ENCODE data around the gene DNM3. TPM values are rescaled to one million over a fixed set of nuclear protein-coding genes. Genes with fewer than 3 reads are reported as not detected.

DNM3 gene
- total RNA-seq, 1 experiment from 2014 or later, result 0.11 TPM

GRCh38 chr1:172328266-172328665 is 487.0 kb downstream of the DNM3 start:
- no peak for DNase-seq
- H3K4me1 Mint-ChIP-seq (ENCODE audit: low read depth, unreplicated experiment), result no peaks in the 10 kb centered on the region
- ChIA-PET CTCF (no interaction called here), POLR2A (no interaction called here)
- no peak for TF ChIP-seq CTCF (IDR thresholded peaks at IDR 0.05; ENCODE audit: insufficient read depth in 1 of 2, low read depth in 1 of 2, low read length in 1 of 2, severe bottlenecking in 1 of 2, unreplicated experiment in 1 of 2)
- Histone ChIP-seq H3K4me1 (peaks cover 4% of the 10 kb centered on the region; the same call in 1 of the 2 replicates), H3K27me3 (replicated peaks; ENCODE audit: control insufficient read depth, insufficient read depth, low read length) (no peaks in the 10 kb centered on the region), H3K36me3 (ENCODE audit: control insufficient read depth, insufficient read depth, low read length) (no peaks in the 10 kb centered on the region), H3K4me3 (ENCODE audit: low read depth, low read length) (no peak overlapping the region), H3K9me3 (no peaks in the 10 kb centered on the region)
- no peaks in the 10 kb centered on the region for H3K9me3 Mint-ChIP-seq (ENCODE audit: unreplicated experiment)
- no peaks in the 10 kb centered on the region for H3K36me3 Mint-ChIP-seq (ENCODE audit: insufficient read depth, unreplicated experiment)
- H3K4me3 Mint-ChIP-seq (ENCODE audit: unreplicated experiment), result no peak overlapping the region
- H3K27me3 Mint-ChIP-seq (ENCODE audit: insufficient read depth, unreplicated experiment), result peaks cover 3% of the 10 kb centered on the region
- intact Hi-C loops (cut with micrococcal nuclease; ENCODE audit: unreplicated experiment), result no loop called here
- no TSS peak for BruUV-seq (replicated peaks)
- no peak overlapping the region for H3K27ac Mint-ChIP-seq (ENCODE audit: unreplicated experiment)

- intact Hi-C loops (cut with micrococcal nuclease; ENCODE audit: unreplicated experiment), result no loop called here
- CTCF ChIA-PET, result no interaction called here
- no peak overlapping the region for H3K4me3 Mint-ChIP-seq (ENCODE audit: unreplicated experiment)
- no peaks in the 10 kb centered on the region for H3K27me3 ChIP-seq (replicated peaks; ENCODE audit: control insufficient read depth, insufficient read depth, low read length)
- H3K9me3 Mint-ChIP-seq (ENCODE audit: unreplicated experiment), result no peaks in the 10 kb centered on the region
- no peaks in the 10 kb centered on the region for H3K4me1 ChIP-seq
- no peak for TF ChIP-seq CTCF (IDR thresholded peaks at IDR 0.05; ENCODE audit: insufficient read depth in 1 of 2, low read depth in 1 of 2, low read length in 1 of 2, severe bottlenecking in 1 of 2, unreplicated experiment in 1 of 2)
- H3K36me3 ChIP-seq (ENCODE audit: control insufficient read depth, insufficient read depth, low read length), result no peaks in the 10 kb centered on the region
- no peak overlapping the region for H3K4me3 ChIP-seq (ENCODE audit: low read depth, low read length)
- H3K36me3 Mint-ChIP-seq (ENCODE audit: insufficient read depth, unreplicated experiment), result no peaks in the 10 kb centered on the region
- peaks cover 3% of the 10 kb centered on the region for H3K27me3 Mint-ChIP-seq (ENCODE audit: insufficient read depth, unreplicated experiment)
- no TSS peak for BruUV-seq (replicated peaks)
- H3K27ac Mint-ChIP-seq (ENCODE audit: unreplicated experiment), result no peak overlapping the region
- no peaks in the 10 kb centered on the region for H3K9me3 ChIP-seq
- no peaks in the 10 kb centered on the region for H3K4me1 Mint-ChIP-seq (ENCODE audit: low read depth, unreplicated experiment)
- no peak for DNase-seq
- POLR2A ChIA-PET, result no interaction called here
Observed at GRCh38 chr1:172332230-172332629, 490.9 kb downstream of the DNM3 start.

- no TSS peak for BruUV-seq (replicated peaks)
- POLR2A ChIA-PET, result no interaction called here
- Mint-ChIP-seq H3K4me1 (ENCODE audit: low read depth, unreplicated experiment) (no peaks in the 10 kb centered on the region), H3K27ac (ENCODE audit: unreplicated experiment) (no peak overlapping the region), H3K36me3 (ENCODE audit: insufficient read depth, unreplicated experiment) (no peaks in the 10 kb centered on the region), H3K4me3 (ENCODE audit: unreplicated experiment) (no peak overlapping the region), H3K27me3 (ENCODE audit: insufficient read depth, unreplicated experiment) (peaks cover 3% of the 10 kb centered on the region), H3K9me3 (ENCODE audit: unreplicated experiment) (no peaks in the 10 kb centered on the region)
- Histone ChIP-seq H3K4me1 (no peaks in the 10 kb centered on the region), H3K9me3 (no peaks in the 10 kb centered on the region), H3K4me3 (ENCODE audit: low read depth, low read length) (no peak overlapping the region), H3K27me3 (replicated peaks; ENCODE audit: control insufficient read depth, insufficient read depth, low read length) (no peaks in the 10 kb centered on the region), H3K36me3 (ENCODE audit: control insufficient read depth, insufficient read depth, low read length) (no peaks in the 10 kb centered on the region)
- intact Hi-C loops (cut with micrococcal nuclease; ENCODE audit: unreplicated experiment), result no loop called here
- TF ChIP-seq CTCF (IDR thresholded peaks at IDR 0.05; ENCODE audit: insufficient read depth in 1 of 2, low read depth in 1 of 2, low read length in 1 of 2, severe bottlenecking in 1 of 2, unreplicated experiment in 1 of 2), result no peak
- DNase-seq, result no peak
- CTCF ChIA-PET, result interaction anchor here (0.6 kb wide), 1 partner anchor 264 kb away, joined by 3 read pairs; no protein-coding TSS in a partner anchor
Observed at GRCh38 chr1:172335377-172335776, 494.1 kb downstream of the DNM3 start.

All from Caco-2 (cell line).